Kidney epithelial cell (primary cell): Measurements from ENCODE around the gene NEK1. TPM values are rescaled to one million over a fixed set of nuclear protein-coding genes. Genes with fewer than 3 reads are reported as not detected.

Source experiments
- DNase-seq: peaks from one replicate; pipeline ENCODE4 v3.0.0-alpha.2; 2010; ENCODE audit warnings: low read depth
- H3K27me3 ChIP-seq: 2 replicates; pipeline ENCODE4 v1.6.0; 2011; ENCODE audit warnings: low read length; ENCODE audit not compliant: control insufficient read depth, insufficient read depth
- H3K36me3 ChIP-seq: 2 replicates; pipeline ENCODE4 v1.5.1; 2011; ENCODE audit warnings: low read length; ENCODE audit not compliant: control insufficient read depth, insufficient read depth
- H3K4me3 ChIP-seq: 2 replicates; pipeline ENCODE4 v1.5.1; 2011; ENCODE audit warnings: low read depth, mild to moderate bottlenecking, control low read depth, low read length
- total RNA-seq: library from RNA; depleted of rRNA; stranded (reverse); fragments of >200 nt; gene quantifications from 2 replicates; pipeline ENCODE4 v1.2.3, GENCODE V29; 2015
- TF ChIP-seq, protein P1 (sequence below): IDR thresholded peaks from 2 replicates; pipeline ENCODE4 v1.5.1; 2011; ENCODE audit warnings: mild to moderate bottlenecking, moderate library complexity, low read length, control low read depth, inconsistent platforms; ENCODE audit not compliant: insufficient read depth, poor library complexity, severe bottlenecking

NEK1 gene
- total RNA-seq, 1 donor from 2014 or later, result 13.2 TPM

DNA sequence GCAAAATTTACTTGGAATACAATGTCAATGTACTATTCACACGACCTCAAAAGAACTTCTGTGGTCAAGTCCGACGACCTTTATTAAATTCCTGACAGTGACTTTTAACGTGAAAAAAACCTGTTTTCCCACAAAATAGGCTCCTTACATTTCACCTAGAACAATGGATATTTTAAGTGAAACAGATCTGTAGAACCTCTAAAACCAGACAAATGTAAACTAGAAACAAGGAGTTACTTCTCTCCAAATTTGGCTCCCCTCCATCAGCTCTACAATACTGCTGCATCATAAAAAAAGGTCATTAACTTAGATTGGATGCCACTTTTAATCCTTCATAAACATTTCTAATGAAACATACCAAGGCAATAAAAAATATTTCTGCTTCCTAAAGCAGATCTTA is 1.2 kb downstream of the NEK1 start:
- TF ChIP-seq, protein P1, sequence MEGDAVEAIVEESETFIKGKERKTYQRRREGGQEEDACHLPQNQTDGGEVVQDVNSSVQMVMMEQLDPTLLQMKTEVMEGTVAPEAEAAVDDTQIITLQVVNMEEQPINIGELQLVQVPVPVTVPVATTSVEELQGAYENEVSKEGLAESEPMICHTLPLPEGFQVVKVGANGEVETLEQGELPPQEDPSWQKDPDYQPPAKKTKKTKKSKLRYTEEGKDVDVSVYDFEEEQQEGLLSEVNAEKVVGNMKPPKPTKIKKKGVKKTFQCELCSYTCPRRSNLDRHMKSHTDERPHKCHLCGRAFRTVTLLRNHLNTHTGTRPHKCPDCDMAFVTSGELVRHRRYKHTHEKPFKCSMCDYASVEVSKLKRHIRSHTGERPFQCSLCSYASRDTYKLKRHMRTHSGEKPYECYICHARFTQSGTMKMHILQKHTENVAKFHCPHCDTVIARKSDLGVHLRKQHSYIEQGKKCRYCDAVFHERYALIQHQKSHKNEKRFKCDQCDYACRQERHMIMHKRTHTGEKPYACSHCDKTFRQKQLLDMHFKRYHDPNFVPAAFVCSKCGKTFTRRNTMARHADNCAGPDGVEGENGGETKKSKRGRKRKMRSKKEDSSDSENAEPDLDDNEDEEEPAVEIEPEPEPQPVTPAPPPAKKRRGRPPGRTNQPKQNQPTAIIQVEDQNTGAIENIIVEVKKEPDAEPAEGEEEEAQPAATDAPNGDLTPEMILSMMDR, result no peak
- DNase-seq, result no peak
- no peak overlapping the region for H3K4me3 ChIP-seq

DNA sequence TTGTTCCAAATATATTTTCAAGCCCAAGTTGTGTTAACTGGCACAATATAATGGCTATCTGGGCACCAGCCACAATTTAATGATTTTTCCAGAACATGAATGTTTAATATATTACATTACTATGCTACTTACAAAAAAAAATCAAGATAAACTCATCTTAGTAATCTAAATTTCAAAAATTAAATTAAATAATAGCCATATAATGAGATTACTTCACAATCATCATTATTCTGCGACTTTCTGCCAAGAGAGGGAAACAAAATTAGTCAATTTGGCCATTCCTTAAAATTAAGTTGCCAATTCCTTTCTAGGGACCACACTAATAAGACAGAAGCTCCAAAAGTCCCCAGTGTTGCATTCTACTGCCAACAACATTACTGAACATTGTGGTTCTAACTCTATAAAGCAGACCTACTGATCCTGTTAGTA is 7.5 kb downstream of the NEK1 start:
- H3K4me3 ChIP-seq, result no peak overlapping the region
- TF ChIP-seq, protein P1, result no peak
- DNase-seq, result no peak
- H3K36me3 ChIP-seq, result no peaks in the 10 kb centered on the region
- no peaks in the 10 kb centered on the region for H3K27me3 ChIP-seq

More for the DNA sequence above, 1.2 kb downstream of the NEK1 start:
- no peaks in the 10 kb centered on the region for H3K36me3 ChIP-seq
- H3K27me3 ChIP-seq, result no peaks in the 10 kb centered on the region

DNA sequence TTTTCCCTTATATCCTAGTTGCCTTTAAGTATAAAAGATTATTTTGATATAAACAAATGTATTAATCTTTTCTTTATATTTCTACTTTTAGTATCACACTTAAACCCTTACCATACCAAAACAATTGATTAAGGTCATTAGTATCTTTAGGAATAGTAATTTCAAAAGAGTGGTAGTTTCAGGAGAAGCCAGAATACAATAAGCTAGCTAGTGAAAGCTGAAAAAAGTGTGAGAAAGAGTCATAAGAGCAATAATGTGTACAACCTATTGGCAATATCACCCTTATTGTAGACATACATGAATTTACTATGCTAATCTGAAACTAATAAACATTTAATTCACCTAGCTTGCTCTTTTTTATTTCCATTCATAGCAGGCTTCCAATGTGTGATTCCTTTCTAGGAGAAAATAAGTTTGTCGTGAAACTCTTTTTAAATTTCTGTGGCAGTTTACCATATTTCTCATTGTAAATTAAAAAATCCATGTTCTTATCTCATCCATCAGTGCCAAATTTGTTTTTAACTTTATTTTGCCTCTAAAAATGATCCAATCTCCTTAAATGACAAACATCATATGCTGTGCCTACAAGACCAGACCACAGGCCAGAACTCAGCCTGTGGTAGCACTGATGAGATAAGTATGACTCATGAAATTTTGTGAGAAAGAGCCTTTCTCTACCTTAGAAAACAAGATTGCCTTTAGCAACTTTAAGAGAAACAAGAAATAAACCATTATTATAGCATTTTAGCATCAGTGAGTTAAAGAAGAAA is 8.1 kb downstream of the NEK1 start:
- Histone ChIP-seq H3K27me3 (no peaks in the 10 kb centered on the region), H3K36me3 (no peaks in the 10 kb centered on the region), H3K4me3 (no peak overlapping the region)
- TF ChIP-seq, protein P1, result no peak
- no peak for DNase-seq

DNA sequence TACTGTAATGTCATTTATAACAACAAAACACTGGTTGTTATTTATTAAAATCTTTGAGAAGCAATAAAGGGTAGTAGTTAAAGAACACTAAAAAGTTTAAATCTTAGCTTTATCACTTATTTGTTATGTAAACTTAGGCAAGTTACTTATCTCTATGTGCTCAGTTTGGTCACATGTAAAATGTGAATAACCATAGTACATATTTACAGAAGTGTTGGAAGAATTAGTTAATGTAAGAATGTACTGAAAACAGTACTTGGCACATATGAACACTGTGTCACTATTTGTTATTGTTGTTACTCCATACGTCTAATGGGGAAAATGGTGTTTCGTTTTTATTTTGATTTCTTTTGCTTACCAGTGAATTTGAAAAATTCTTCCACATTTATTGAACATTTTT is 9.1 kb downstream of the NEK1 start:
- H3K36me3 ChIP-seq, result no peaks in the 10 kb centered on the region
- no peak for DNase-seq
- no peak overlapping the region for H3K4me3 ChIP-seq
- no peaks in the 10 kb centered on the region for H3K27me3 ChIP-seq
- TF ChIP-seq, protein P1, result no peak

DNA sequence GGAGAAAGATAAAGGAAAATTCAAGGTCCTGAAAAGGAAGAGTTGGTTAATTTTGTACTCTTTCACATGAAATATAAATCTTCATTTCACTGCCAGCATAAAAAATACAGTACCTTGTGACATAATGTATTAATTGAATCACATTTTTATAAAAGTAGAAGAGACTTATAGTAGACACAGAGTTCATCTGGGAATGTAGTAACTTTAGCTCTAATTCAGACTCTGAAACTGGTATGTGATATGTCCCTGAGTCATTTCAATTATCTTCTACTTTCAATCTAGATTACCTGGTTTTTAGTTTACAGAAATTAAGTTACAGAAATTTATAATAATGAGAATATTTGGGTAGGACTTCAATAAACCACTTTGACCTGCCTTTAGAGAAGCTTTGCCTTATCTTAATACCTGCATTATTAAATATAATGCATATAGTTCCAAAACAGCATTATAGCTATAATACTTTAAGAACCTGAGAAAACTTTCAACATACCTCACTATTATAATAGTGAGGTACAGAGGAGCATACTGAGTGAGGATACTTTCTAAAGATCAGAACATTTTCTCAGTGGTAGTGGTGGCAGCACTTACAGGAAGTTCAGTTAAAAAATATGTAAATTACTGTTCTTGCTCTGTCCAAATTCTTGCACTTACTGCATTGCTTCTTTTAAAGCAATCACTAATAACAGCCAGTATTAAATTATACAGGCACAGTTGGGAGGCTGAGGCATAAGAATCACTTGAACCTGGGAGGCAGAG is 11.2 kb downstream of the NEK1 start:
- TF ChIP-seq, protein P1, result no peak
- no peaks in the 10 kb centered on the region for H3K36me3 ChIP-seq
- DNase-seq, result no peak
- H3K4me3 ChIP-seq, result no peak overlapping the region
- H3K27me3 ChIP-seq, result no peaks in the 10 kb centered on the region
